NCI-H1694 treated with DMSO at 0.1 percent for 48 hours (cell line): Measurements from ENCODE around the gene MTA2.

Experiments used
- DNase-seq: peaks from one replicate; lab custom pipeline; 2025; lab: John Stamatoyannopoulos, UW

MTA2 gene

DNA sequence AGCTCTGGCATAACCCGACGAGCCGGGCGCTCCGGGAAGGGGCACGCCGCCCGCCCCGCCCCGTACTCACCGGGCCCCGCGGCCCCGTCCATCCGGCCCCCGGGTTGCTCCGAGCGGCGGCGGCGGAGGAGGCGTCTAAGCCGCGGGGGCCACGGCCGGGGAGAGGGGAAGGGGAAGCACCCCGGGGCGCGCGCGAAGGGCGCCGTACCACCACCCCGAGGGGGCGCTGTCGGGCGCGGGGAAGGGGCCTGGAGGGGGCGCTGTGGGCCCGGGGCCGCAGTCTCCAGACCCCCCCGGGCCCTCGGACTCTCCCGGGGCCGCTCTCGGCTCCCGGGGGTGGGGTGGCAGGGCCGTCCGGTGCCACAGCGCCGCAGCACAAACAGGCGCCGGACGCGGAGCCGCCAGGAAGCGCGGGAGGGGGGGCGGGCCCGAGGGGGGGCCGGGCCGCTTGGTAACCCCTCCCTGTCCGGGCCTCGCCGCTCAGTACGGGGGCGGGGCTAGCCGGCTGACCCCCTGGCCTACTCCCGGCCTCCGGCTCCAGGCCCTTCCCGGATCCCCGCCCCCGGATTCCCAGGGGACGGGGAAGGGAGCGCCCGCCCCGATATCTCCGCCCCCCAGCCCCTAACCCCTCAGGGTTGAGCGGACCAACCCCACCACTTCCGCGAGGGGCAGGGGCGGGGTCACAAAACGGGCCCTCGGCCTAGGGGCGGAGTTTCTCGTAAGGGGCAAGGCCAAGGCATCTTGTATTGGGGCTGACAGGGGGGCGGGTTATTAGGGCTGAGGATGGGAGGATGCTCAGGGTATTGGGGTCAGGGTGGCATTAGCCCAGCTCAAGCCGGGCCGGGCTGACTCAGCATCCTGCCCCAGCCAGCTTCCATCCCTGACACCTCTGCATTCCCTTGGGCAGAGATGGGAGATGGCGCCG is 11.0 kb upstream of the MTA2 start, which contains the start of the genes EML3 and ROM1:
EML3 (minus strand) TSS at position 410 of the 925 bp plus-strand sequence; CDS start at position 92, 318 bp downstream.
ROM1 (plus strand) TSS at position 892 of the 925 bp plus-strand sequence; CDS start at position 917, 25 bp downstream.
- peak; percentile 43 for DNase-seq

- DNase-seq: no peak
Observed at GRCh38 chr11:62611705-62612365, 10.2 kb upstream of the MTA2 start.

GRCh38 chr11:62610814-62611704 is 9.4 kb upstream of the MTA2 start:
- DNase-seq: no peak

DNA sequence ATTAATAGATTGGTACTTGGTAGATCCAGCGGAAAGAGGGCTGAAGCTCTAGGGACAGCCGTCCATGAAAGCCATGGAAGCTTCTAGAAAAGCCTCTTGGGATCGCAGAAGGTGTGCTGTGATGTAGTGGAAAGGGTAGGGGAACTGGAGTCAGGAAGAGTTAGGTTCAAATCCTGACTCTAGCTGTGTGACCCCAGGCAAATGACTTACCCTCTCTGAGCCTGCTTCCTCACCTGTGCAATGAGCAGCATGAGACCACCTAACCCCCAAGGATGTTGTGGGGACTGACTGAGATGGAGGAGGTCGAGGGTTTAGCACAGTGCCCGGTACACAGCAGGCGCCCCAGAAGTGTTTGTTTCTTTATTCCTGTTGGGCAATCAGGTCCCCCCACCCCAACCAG is 8.7 kb upstream of the MTA2 start:
- no peak for DNase-seq

DNA sequence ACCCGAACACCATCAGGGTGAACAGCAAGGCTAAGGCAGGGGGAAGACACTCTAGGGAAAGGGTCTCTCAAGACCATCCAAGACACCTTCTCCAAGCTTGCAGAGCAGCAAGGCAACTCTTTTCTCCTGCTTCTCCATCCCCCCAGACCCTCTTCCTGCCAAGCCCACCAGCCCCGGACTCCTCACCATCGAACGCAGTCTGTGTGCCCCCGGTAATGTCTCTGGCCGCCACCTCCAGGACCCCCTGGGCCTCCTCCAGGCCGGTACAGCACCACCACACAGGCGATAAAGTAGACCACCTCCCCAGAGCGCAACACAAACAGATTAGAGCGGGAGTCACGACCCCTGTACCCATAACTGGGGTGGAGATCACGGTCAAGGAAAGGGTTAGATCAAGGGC is 7.1 kb upstream of the MTA2 start:
- DNase-seq: no peak

- no peak for DNase-seq
Observed at GRCh38 chr11:62607714-62608113, 6.0 kb upstream of the MTA2 start.

DNA sequence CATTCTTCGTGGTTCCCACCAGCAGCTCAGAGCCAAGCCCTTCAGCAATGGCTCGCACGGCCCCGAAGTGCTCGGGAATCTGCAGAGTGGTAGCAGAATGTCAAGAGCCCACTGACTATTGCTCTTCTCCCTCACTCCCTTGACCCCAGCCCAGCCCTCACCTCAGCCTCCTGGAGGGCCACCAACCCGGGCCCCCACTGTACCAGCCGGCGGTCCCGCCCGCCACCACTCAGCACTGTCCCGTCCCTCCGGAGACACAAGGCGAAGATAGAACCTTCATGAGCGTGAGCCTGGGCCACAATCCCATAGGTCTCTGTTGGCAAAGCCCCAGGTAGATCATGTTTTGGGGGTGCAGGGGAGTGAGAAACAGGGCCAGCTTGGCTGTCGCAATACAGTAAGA is 4.2 kb upstream of the MTA2 start:
- no peak for DNase-seq

GRCh38 chr11:62605467-62605866 is 3.8 kb upstream of the MTA2 start:
- DNase-seq: no peak

DNA sequence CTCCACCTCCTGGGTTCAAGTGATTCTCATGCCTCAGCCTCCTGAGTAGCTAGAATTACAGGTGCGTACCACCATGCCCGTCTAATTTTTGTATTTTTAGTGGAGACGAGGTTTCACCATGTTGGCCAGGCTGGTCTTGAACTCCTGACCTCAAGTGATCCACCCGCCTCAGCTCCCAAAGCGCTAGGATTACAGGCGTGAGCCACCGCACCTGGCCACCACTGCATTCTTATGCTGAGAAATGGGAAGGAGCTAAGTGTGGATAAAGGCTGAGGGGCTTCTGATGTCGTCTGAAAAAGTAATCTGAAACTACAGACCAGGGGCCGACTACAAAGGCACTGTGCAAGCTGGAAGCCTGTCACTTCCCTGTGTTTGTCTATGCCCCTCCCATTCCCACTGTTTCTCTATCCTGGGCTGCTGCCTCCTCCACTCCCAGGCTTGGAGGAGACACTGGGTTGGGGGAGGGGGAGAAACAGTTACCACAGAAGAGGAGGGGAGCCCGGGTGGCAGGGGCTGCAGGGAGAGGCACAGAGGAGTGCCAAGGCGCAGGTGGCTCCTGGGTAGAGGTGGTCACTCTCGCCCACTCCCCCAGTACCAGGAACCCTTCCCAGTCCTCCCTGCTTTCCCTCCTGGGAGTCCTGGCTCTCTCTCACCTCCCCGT is 2.9 kb upstream of the MTA2 start:
- DNase-seq: no peak

- no peak for DNase-seq
Observed at GRCh38 chr11:62603776-62604299, 2.2 kb upstream of the MTA2 start.

GRCh38 chr11:62603072-62603408 is 1.4 kb upstream of the MTA2 start:
- DNase-seq: no peak

- no peak for DNase-seq
Observed at GRCh38 chr11:62602141-62603071, 741 bp upstream of the MTA2 start.

GRCh38 chr11:62601122-62601371 is 618 bp downstream of the MTA2 start:
- no peak for DNase-seq

- no peak for DNase-seq
Observed at GRCh38 chr11:62600367-62601121, 1.1 kb downstream of the MTA2 start.

- DNase-seq: no peak
Observed at GRCh38 chr11:62599901-62600300, 1.8 kb downstream of the MTA2 start.

GRCh38 chr11:62599069-62599696 is 2.5 kb downstream of the MTA2 start:
- peak; percentile 84 for DNase-seq

DNA sequence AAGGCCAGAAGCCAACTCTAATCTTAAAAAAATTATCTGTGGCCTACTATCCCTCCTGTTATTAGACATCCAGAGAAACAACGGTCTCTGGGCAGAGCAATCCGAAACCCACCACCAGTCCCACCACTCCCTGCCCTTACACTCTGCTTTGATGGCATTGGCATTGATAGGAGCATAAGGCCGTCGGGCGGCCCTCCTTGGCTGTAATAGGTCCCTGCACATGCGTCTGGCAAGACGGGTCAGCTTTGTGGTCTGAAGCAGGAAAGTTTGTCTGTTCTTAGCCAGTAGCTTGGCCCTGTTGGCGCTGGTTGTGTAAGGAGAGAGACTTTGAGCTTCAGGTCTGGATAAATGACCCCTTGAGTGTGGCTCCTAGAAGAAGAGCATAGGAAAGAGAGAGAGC is 6.5 kb downstream of the MTA2 start:
- no peak for DNase-seq

DNA sequence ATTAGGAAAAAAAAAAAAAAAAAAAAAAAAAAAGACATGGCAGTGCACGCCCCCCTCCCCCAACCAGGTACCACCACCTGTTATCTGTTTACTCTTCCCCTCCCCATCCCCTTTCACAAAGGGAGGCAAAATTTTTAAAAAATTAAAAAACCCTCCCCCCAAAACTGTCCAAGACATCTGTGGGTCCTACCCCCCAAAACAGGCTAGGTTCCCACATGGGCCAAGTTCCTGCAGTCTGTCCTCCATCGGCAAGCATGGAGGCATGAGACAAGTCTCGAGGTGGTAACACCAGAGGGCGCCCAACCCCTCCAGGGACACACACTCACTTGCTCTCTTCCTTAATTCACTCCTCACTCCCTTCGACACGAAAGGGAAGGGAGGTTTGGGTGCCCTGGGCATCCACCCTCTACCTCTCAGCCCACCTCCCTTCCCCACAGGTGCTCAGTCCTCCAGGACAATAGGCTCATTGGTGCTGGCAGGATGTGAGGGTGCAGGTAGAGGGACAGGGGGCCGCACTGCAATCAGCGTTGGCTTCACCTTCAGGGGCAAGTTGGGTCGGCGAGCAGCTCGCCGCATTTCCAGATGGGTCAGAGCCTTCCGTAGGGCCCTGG is 8.1 kb downstream of the MTA2 start:
- peak; percentile 28 for DNase-seq

- DNase-seq: no peak
Observed at GRCh38 chr11:62592989-62593421, 8.7 kb downstream of the MTA2 start.
